NCI-H1105 treated with DMSO at 0.1 percent for 48 hours (cell line): ENCODE results near the gene SHLD1.
A peak's percentile ranks its signal among the peaks of the same experiment; 100 is the strongest.
"Not testable (repeated sequence)": the region's sequence is repeated elsewhere in the genome, so short reads cannot be mapped to it uniquely, and the experiment has no call there.

Experiments used
- DNase-seq: peaks from one replicate; lab custom pipeline; 2025; lab: John Stamatoyannopoulos, UW

Gene SHLD1, protein sequence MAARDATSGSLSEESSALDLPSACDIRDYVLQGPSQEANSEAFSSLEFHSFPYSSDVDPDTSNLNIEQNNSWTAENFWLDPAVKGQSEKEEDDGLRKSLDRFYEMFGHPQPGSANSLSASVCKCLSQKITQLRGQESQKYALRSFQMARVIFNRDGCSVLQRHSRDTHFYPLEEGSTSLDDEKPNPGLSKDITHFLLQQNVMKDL

DNA sequence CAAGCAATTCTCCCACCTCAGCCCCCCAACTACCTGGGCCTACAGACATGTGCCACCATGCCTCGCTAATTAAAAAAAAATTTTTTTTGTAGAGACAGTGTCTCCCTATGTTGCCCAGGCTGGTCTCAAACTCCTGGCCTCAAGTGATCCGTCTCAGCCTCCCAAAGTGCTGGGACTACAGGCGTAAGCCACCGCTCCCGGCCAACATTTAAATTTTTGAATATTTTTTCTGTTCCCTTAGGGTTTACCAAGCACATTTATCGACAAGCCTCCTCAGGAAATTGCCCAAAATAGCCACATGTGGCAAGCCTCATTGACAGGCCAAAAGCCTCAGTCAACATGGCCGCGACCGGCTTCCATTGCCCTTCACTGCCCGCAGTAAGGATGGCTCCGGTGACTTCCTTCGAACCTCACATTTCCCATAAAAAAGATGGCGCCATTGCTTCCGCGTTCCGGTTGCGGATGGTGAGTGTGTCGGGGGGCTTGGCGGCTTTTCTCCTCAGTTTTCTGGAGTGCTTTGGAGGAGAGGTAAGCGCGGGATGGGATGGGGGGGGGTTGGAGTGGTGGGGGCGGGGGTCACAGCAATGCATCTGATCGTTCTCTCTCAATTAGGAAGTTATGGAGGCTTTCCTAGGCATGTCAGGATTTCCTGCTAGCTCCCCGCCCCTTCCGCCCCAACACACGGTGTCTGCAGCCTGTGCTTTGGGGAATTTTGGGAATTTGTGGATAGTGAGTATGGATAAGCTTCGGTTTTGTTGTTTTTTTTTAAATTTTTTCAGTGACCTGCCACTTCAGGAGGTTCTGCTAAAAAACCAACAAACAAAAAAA lies at the start of gene SHLD1:
Gene SHLD1, plus strand, starts transcription at position 450 of the 828 bp plus-strand sequence. CDS start 22,465 bp downstream, outside the sequence.
- DNase-seq, result peak; percentile 94

DNA sequence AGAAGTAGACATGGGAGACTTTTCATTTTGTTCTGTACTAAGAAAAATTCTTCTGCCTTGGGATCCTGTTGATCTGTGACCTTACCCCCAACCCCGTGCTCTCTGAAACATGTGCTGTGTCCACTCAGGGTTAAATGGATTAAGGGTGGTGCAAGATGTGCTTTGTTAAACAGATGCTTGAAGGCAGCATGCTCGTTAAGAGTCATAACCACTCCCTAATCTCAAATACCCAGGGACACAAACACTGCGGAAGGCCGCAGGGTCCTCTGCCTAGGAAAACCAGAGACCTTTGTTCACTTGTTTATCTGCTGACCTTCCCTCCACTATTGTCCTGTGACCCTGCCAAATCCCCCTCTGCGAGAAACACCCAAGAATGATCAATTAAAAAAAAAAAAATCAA lies 47.9 kb upstream of the SHLD1 start:
- not testable (repeated sequence) for DNase-seq

DNA sequence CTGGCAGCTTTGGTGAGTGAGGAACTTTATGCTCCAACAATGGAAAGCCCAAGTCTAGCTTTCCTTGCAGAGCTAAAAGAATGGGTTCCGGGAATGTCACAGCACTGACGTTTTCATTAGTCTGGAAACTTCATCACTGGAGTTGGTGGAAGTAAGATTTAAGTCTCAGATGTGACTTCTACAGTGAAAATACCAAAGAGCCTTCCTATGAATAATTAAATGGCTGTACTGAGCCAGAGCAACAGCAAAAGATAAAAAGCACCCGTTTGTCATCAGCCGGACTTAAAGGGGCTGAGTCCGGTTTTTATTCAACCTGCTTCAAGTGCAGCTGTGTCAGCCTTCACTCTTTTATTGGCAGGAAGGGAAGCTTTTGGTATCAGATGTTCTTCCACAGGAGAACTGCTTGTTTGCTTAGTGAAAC lies 46.5 kb upstream of the SHLD1 start:
- DNase-seq, result peak; percentile 39

DNA sequence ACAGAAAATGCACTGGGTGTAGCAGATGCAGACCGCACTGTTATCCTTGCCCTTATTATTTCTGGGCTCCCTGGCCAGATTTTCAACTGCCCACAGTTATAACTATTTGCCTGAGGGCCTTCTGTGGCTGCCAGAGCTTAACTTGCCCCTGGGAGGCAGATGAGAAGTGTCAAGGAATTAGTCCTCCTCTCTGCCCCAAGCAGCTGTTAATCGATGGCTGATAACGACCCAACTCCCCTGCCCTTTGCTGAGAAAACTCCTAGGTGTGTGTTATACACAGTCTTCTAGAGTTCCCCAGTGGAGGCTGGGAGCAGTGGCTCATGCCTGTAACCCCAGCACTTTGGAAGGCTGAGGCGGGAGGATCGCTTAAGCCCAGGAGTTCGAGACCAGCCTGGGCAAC lies 44.4 kb upstream of the SHLD1 start:
- DNase-seq, result no peak

DNA sequence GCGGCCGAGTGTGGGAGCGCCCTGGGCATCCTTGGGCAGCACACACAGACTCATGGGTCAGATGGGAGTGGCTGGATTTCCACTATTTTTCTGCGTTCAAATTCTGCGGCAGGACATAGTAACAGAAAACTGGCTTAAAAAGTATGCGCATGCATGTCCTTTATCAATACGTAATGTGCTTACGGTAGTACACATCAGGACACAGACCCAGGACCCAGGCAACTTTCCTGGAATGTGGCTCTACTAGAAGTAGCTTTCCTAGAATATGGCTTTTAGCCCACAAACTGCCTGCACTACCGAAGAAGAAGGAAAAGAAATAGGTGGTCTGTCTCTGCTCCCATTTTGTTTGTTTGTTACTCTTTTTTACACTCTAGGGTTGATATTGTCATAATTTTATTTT lies 43.4 kb upstream of the SHLD1 start:
- no peak for DNase-seq

GRCh38 chr20:5710551-5710950 lies 39.6 kb upstream of the SHLD1 start:
- DNase-seq, result no peak

GRCh38 chr20:5714261-5715041 lies 35.8 kb upstream of the SHLD1 start:
- no peak for DNase-seq

DNA sequence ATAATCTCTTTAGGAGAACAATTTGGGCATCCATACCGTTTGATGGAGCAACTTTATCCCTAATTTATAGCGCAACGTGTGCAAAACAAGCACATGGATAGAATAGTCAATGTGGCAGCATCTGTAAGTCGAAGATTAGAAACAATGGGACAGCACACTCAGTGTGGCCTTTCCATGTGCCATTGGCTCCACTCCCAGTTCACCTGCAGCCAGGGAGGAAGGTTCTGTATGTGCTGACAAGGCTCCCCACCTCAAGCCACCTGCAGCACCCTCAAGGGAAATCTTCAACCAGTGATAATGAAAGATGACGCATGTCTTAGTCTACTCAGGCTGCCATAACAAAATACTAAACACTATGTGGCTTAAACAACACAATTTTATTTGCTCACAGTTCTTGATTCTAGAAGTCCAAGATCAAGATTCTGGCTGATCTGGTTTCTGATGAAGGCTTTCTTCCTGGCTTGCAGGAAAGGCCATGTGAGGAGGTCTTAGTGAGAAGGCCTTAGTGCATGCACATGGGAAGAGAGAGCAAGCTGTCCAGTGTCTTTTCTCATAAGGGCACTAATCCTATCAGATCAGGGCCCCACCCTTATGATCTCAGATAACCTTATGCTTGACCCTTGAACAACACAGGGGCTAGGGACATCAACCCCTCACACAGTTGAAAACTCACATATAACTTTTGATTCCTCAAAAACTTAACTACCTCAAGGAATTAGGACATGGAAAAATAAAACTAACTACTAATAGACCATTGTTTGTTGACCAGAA lies 34.9 kb upstream of the SHLD1 start:
- no peak for DNase-seq

GRCh38 chr20:5716953-5717352 lies 33.2 kb upstream of the SHLD1 start:
- no peak for DNase-seq

- no peak for DNase-seq
Measured at GRCh38 chr20:5718896-5719595, 31.2 kb upstream of the SHLD1 start.

GRCh38 chr20:5719861-5720403 lies 30.3 kb upstream of the SHLD1 start:
- DNase-seq, result no peak

- DNase-seq, result no peak
Measured at GRCh38 chr20:5720696-5721095, 29.5 kb upstream of the SHLD1 start.

- DNase-seq, result not testable (repeated sequence)
Measured at GRCh38 chr20:5721356-5721755, 28.8 kb upstream of the SHLD1 start.

DNA sequence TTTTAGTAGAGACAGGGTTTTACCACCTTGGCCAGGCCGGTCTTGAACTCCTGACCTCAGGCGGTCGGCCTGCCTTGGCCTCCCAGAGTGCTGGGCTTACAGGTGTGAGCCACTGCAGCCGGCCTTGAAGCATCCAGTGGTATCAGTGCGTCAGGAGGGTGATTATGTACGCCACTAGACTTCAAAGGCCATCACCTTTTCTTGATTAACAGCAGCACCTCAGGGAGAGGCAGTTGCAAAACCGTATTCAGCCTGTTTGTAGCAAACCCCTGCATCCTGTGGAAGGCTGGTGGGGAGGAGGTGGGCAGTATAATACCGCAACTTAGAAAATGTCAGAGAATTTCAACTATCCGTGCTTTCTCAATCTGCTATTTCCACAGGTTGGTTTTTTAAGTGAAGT lies 27.3 kb upstream of the SHLD1 start:
- no peak for DNase-seq

DNA sequence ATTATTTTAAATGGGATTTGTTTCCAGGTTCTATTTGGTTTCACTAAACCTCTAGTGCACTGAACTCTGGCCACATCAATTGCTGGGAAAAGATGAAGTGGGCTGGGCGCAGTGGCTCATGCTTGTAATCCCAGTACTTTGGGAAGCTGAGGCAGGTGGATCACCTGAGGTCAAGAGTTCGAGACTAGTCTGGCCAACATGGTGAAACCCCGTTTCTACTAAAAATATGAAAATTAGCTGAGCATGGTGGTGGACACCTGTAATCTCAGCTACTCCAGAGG lies 25.1 kb upstream of the SHLD1 start:
- not testable (repeated sequence) for DNase-seq

DNA sequence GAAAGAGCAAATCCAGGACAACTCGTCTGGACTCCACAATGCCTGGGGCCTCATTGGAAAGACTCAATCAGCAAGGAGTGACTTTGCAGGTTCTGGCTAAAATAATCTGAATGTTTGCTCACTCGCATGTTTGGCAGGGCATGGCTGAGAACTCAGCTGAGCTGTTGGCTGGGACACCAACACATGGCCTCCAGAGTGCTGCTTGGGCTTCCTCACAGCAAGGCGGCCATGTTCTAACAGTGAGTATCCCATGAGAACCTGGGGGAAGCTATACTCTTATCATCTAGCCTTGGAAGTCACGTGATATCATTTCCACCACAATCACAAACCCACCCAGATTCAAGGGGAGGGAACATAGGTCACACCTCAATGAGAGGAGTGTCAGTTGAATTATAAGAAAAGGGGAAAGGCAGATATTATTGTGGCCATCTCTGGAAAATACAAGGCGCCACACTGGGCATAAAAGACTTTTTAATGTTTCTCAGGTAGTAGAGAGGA lies 23.1 kb upstream of the SHLD1 start:
- no peak for DNase-seq

- no peak for DNase-seq
Measured at GRCh38 chr20:5729348-5729747, 20.9 kb upstream of the SHLD1 start.

- no peak for DNase-seq
Measured at GRCh38 chr20:5730131-5730530, 20.1 kb upstream of the SHLD1 start.

GRCh38 chr20:5731753-5732366 lies 18.3 kb upstream of the SHLD1 start:
- no peak for DNase-seq

- DNase-seq, result no peak
Measured at GRCh38 chr20:5734602-5735001, 15.6 kb upstream of the SHLD1 start.
